HCT116 (cell line): ENCODE measurements around the gene ZNF358. TPM values are rescaled to one million over a fixed set of nuclear protein-coding genes. Genes with fewer than 3 reads are reported as not detected.

Experiments
- ATAC-seq: fragments of 200-7000 bp; cut with Tn5 transposase; 2 replicates; pipeline ENCODE4 v1.9.1; 2020; ENCODE audit warnings: mild to moderate bottlenecking, moderate library complexity
- BruUV-seq: library from RNA; stranded (reverse); fragments of 400-500 nt; replicated peaks from 2 replicates; lab custom pipeline; 2021; lab: Mats Ljungman, UMichigan
- CTCF ChIA-PET: fragments of 300-600 bp; sonication (Branson Sonifier 250); formaldehyde crosslinking; loops from one replicate; lab custom pipeline; 2021; ENCODE audit warnings: antibody characterized with exemption; lab: Charles Lee
- POLR2A ChIA-PET: fragments of 300-600, 350-600 bp; sonication (Branson Sonifier 250); formaldehyde crosslinking; loops from one replicate; lab custom pipeline; 2021; ENCODE audit warnings: antibody characterized with exemption; lab: Charles Lee
- RAD21 ChIA-PET, 2 experiments: fragments of 300-600 bp; sonication (Branson Sonifier 250); formaldehyde crosslinking; loops; one replicate each; lab custom pipeline; 2023; ENCODE audit warnings: low total read pairs in 2 of 2; ENCODE audit not compliant: uncharacterized antibody in 2 of 2, unreplicated experiment in 2 of 2, low non-redundant PET in 1 of 2; lab: Charles Lee
- DNase-seq: peaks from one replicate; pipeline ENCODE4 v3.0.0-alpha.2; 2010; ENCODE audit warnings: low read depth, low spot score
- H2AFZ ChIP-seq: fragments of 200-600 bp; shearing (Covaris generic), sonication (generic); 2 replicates; pipeline ENCODE4 v1.6.1; 2017; ENCODE audit warnings: low read depth, mixed run types, mixed read lengths, antibody characterized with exemption, low read length; ENCODE audit not compliant: poor library complexity, severe bottlenecking
- H3K27ac ChIP-seq: 2 replicates; pipeline ENCODE4 v1.5.1; 2012; ENCODE audit warnings: low read depth, low read length
- H3K27me3 ChIP-seq: fragments of 200-600 bp; sonication (generic); 2 replicates; pipeline ENCODE4 v1.6.1; 2016; ENCODE audit warnings: mixed run types, low read length, mixed read lengths; ENCODE audit not compliant: insufficient read depth
- H3K36me3 ChIP-seq, 2 experiments: fragments of 200-500 bp in 1 of 2; fragments of 200-600 bp in 1 of 2; sonication (Bioruptor generic) in 1 of 2; sonication (generic) in 1 of 2; 2 replicates each; pipeline versions ENCODE4 v1.5.1 to v1.6.1; 2014 to 2016; ENCODE audit warnings: low read length in 2 of 2, inconsistent platforms in 1 of 2, mixed read lengths in 1 of 2, mixed run types in 1 of 2; ENCODE audit not compliant: insufficient read depth in 2 of 2, control insufficient read depth in 1 of 2
- H3K4me1 ChIP-seq, 2 experiments: fragments of 200-600 bp in 1 of 2; sonication (generic) in 1 of 2; 2 replicates each; pipeline versions ENCODE4 v1.5.1 to v1.6.1; 2012 to 2017; ENCODE audit warnings: low read length in 2 of 2, inconsistent platforms in 1 of 2, mild to moderate bottlenecking in 1 of 2, mixed read lengths in 1 of 2, mixed run types in 1 of 2, moderate library complexity in 1 of 2; ENCODE audit not compliant: insufficient read depth in 2 of 2, control insufficient read depth in 1 of 2
- H3K4me2 ChIP-seq: fragments of 200-600 bp; sonication (generic); 2 replicates; pipeline ENCODE4 v1.6.1; 2017; ENCODE audit warnings: mixed run types, low read length, mixed read lengths
- H3K4me3 ChIP-seq, 2 experiments: fragments of 200-600 bp in 1 of 2; sonication (generic) in 1 of 2; replicated peaks in 1 of 2; 2 replicates each; pipeline ENCODE4 v1.5.1; 2011 to 2016; ENCODE audit warnings: low read length in 2 of 2, control low read depth in 1 of 2, low read depth in 1 of 2, mild to moderate bottlenecking in 1 of 2, mixed read lengths in 1 of 2, mixed run types in 1 of 2
- H3K79me2 ChIP-seq: fragments of 200-600 bp; sonication (generic); 2 replicates; pipeline ENCODE4 v1.6.1; 2017; ENCODE audit warnings: mild to moderate bottlenecking, mixed run types, low read length, moderate library complexity, mixed read lengths; ENCODE audit not compliant: insufficient read depth
- H3K9ac ChIP-seq: fragments of 200-600 bp; sonication (generic); 2 replicates; pipeline ENCODE4 v1.6.1; 2016; ENCODE audit warnings: low read length, mixed read lengths
- H3K9me2 ChIP-seq: fragments of 200-600 bp; sonication (generic), shearing (Covaris generic); 2 replicates; pipeline ENCODE4 v1.6.1; 2017; ENCODE audit warnings: mixed run types, mild to moderate bottlenecking, moderate library complexity; ENCODE audit not compliant: insufficient read depth
- H3K9me3 ChIP-seq, 2 experiments: fragments of 200-500 bp in 1 of 2; fragments of 200-600 bp in 1 of 2; sonication (Bioruptor generic) in 1 of 2; sonication (generic) in 1 of 2; 2 replicates each; pipeline ENCODE4 v1.6.1; 2014 to 2017; ENCODE audit warnings: low read length in 2 of 2, mixed read lengths in 2 of 2, inconsistent platforms in 1 of 2, low read depth in 1 of 2, mild to moderate bottlenecking in 1 of 2, mixed run types in 1 of 2, moderate library complexity in 1 of 2; ENCODE audit not compliant: control insufficient read depth in 1 of 2, insufficient read depth in 1 of 2
- H4K20me1 ChIP-seq: fragments of 200-600 bp; sonication (generic), shearing (Covaris generic); 2 replicates; pipeline ENCODE4 v1.6.1; 2017; ENCODE audit warnings: mixed run types, mild to moderate bottlenecking, moderate library complexity; ENCODE audit not compliant: insufficient read depth
- CBX3 ChIP-seq: IDR thresholded peaks from 2 replicates; pipeline ENCODE4 v1.6.1; 2012; ENCODE audit warnings: low read depth
- ELF1 ChIP-seq: IDR thresholded peaks from 2 replicates; pipeline ENCODE4 v1.6.1; 2012; ENCODE audit warnings: low read depth, borderline replicate concordance
- EZH2 ChIP-seq: fragments of 200-600 bp; sonication (generic); IDR thresholded peaks from 2 replicates; pipeline ENCODE4 v1.6.1; 2017; ENCODE audit warnings: antibody characterized with exemption, mixed run types
- EZH2phosphoT487 ChIP-seq: fragments of 200-600 bp; IDR thresholded peaks from 2 replicates; pipeline ENCODE4 v1.6.1; 2018; ENCODE audit warnings: antibody characterized with exemption, borderline replicate concordance
- JUND ChIP-seq: IDR thresholded peaks from 2 replicates; pipeline ENCODE4 v1.6.1; 2012
- POLR2A ChIP-seq: IDR thresholded peaks from 2 replicates; pipeline ENCODE4 v1.7.0; 2011; ENCODE audit warnings: borderline replicate concordance; ENCODE audit not compliant: insufficient read depth, insufficient read length; ENCODE audit errors: extremely low read depth
- POLR2AphosphoS5 ChIP-seq: IDR thresholded peaks from 2 replicates; pipeline ENCODE4 v1.6.1; 2011; ENCODE audit warnings: mild to moderate bottlenecking, low read depth, low read length, moderate library complexity
- RAD21 ChIP-seq: IDR thresholded peaks from 2 replicates; pipeline ENCODE4 v1.6.1; 2012; ENCODE audit warnings: low read depth, mild to moderate bottlenecking
- SP1 ChIP-seq: IDR thresholded peaks from 2 replicates; pipeline ENCODE4 v1.6.1; 2012; ENCODE audit warnings: low read depth
- YY1 ChIP-seq: IDR thresholded peaks from 2 replicates; pipeline ENCODE4 v1.6.1; 2011; ENCODE audit warnings: low read length, low read depth, moderate library complexity, mild to moderate bottlenecking; ENCODE audit not compliant: insufficient replicate concordance; ENCODE audit errors: extremely low read depth
- ZNF274 ChIP-seq: fragments of 200-500 bp; sonication (Bioruptor generic); IDR thresholded peaks from 2 replicates; pipeline ENCODE4 v1.6.1; 2014; ENCODE audit warnings: mild to moderate bottlenecking, low read depth, low read length, inconsistent platforms
- intact Hi-C: fragments of 100-400 bp; cut with micrococcal nuclease; formaldehyde crosslinking; loops from 2 replicates; pipeline ENCODE4 v1.10.0; 2022
- total RNA-seq: library from RNA; stranded (reverse); gene quantifications from one replicate; pipeline ENCODE4 v1.2.1, GENCODE V29; 2021; ENCODE audit not compliant: unreplicated experiment
- TF ChIP-seq, protein P1 (sequence below): IDR thresholded peaks from 2 replicates; pipeline ENCODE4 v1.6.1; 2012
- TF ChIP-seq, protein P2 (sequence below), 3 experiments: fragments of 200-600 bp in 1 of 3; sonication (generic) in 1 of 3; IDR thresholded peaks in 2 of 3; conservative IDR thresholded peaks in 1 of 3; 2 replicates each; pipeline ENCODE4 v1.5.1; 2012 to 2017; ENCODE audit warnings: low read depth in 2 of 3, low read length in 2 of 3, antibody characterized with exemption in 1 of 3, borderline replicate concordance in 1 of 3, control low read depth in 1 of 3, mild to moderate bottlenecking in 1 of 3, mixed read lengths in 1 of 3, mixed run types in 1 of 3, moderate library complexity in 1 of 3; ENCODE audit not compliant: insufficient read depth in 1 of 3

Gene ZNF358
- total RNA-seq, 1 experiment from 2014 or later: 20.7 TPM

DNA sequence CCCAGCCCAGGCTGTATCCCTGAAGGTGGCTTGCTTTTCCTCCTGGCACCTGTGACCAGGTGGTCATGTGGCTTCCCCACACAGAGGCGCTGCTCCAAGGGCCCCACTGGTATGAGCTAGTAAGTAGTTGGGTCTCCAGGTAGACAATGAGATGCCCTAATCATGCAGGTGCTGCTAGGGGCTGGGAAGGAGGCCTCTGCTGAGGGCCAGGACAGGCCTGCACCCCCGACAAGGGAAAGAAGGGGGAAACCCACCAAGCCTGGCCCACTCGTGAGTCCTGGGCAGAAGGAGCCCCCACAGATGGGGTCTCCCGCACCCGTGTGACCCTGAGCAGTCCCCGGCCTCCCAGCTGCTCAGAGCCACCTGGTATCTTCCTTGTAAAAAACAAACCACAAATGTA lies 40.2 kb upstream of the ZNF358 start:
- no peak overlapping the region for H3K4me2 ChIP-seq
- TF ChIP-seq ELF1 (no peak), SP1 (no peak), POLR2AphosphoS5 (no peak), CBX3 (no peak), JUND (no peak), YY1 (no peak), POLR2A (no peak), EZH2phosphoT487 (no peak), EZH2 (no peak), ZNF274 (no peak), RAD21 (no peak)
- TF ChIP-seq, protein P1, sequence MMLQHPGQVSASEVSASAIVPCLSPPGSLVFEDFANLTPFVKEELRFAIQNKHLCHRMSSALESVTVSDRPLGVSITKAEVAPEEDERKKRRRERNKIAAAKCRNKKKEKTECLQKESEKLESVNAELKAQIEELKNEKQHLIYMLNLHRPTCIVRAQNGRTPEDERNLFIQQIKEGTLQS: no peak
- TF ChIP-seq, protein P2, sequence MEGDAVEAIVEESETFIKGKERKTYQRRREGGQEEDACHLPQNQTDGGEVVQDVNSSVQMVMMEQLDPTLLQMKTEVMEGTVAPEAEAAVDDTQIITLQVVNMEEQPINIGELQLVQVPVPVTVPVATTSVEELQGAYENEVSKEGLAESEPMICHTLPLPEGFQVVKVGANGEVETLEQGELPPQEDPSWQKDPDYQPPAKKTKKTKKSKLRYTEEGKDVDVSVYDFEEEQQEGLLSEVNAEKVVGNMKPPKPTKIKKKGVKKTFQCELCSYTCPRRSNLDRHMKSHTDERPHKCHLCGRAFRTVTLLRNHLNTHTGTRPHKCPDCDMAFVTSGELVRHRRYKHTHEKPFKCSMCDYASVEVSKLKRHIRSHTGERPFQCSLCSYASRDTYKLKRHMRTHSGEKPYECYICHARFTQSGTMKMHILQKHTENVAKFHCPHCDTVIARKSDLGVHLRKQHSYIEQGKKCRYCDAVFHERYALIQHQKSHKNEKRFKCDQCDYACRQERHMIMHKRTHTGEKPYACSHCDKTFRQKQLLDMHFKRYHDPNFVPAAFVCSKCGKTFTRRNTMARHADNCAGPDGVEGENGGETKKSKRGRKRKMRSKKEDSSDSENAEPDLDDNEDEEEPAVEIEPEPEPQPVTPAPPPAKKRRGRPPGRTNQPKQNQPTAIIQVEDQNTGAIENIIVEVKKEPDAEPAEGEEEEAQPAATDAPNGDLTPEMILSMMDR (IDR thresholded peaks at IDR 0.05 in 2 of 3, conservative IDR thresholded peaks at IDR 0.05 in 1 of 3; ENCODE audit: borderline replicate concordance in 1 of 3, insufficient read depth in 1 of 3, low read depth in 2 of 3, low read length in 2 of 3): no peak
- no peaks in the 10 kb centered on the region for H4K20me1 ChIP-seq
- ChIA-PET RAD21 (no interaction called here), POLR2A (no interaction called here), CTCF (no interaction called here)
- H3K27me3 ChIP-seq: no peaks in the 10 kb centered on the region
- H3K9me2 ChIP-seq: no peaks in the 10 kb centered on the region
- H3K27ac ChIP-seq: no peak overlapping the region
- no peak overlapping the region for H2AFZ ChIP-seq
- H3K9me3 ChIP-seq: no peaks in the 10 kb centered on the region
- DNase-seq (no peak), ATAC-seq (no peak)
- H3K4me1 ChIP-seq: peaks cover 3 to 7% of the 10 kb centered on the region in 2 experiments; a peak in 2 of 4 replicates
- H3K79me2 ChIP-seq: no peaks in the 10 kb centered on the region
- peaks cover 0 to 1% of the 10 kb centered on the region in 2 experiments; a peak in 1 of 4 replicates for H3K36me3 ChIP-seq
- H3K4me3 ChIP-seq: no peak overlapping the region
- BruUV-seq: no TSS peak
- intact Hi-C loops: no loop called here
- H3K9ac ChIP-seq: no peak overlapping the region
